AG04450 (cell line): ENCODE measurements around the gene TEX48. TPM values are rescaled to one million over a fixed set of nuclear protein-coding genes. Genes with fewer than 3 reads are reported as not detected.

ENCODE experiments used
- CTCF ChIA-PET: fragments of 300-600, 350-600 bp; formaldehyde crosslinking; extraction: SDS; loops from one replicate; lab custom pipeline; 2022; ENCODE audit warnings: antibody characterized with exemption, inconsistent platforms; lab: Charles Lee
- POLR2A ChIA-PET: fragments of 350-600 bp; formaldehyde crosslinking; extraction: SDS; loops from one replicate; lab custom pipeline; 2021; ENCODE audit warnings: antibody characterized with exemption, inconsistent platforms; lab: Yijun Ruan, JAX
- DNase-seq: peaks from one replicate; pipeline ENCODE4 v3.0.0-alpha.2; 2011; ENCODE audit warnings: low read depth, low spot score
- H3K27ac ChIP-seq: one replicate; pipeline ENCODE4 v1.5.1; 2012; ENCODE audit warnings: low read depth, low read length, control low read depth
- H3K27me3 ChIP-seq: one replicate; pipeline ENCODE4 v1.6.0; 2012; ENCODE audit warnings: low read length; ENCODE audit not compliant: control insufficient read depth, insufficient read depth
- H3K4me3 ChIP-seq: 2 replicates; pipeline ENCODE4 v1.5.1; 2011; ENCODE audit warnings: mild to moderate bottlenecking, low read depth, low read length, control low read depth
- H3K9me3 ChIP-seq: 2 replicates; pipeline ENCODE4 v1.5.1; 2012; ENCODE audit warnings: low read length; ENCODE audit not compliant: control insufficient read depth, insufficient read depth
- polyA plus RNA-seq: library from polyadenylated mRNA; depleted of rRNA; stranded (reverse); fragments of >200 nt; gene quantifications from 2 replicates; pipeline ENCODE4 v1.2.3, GENCODE V29; 2011
- TF ChIP-seq, protein P1 (sequence below): IDR thresholded peaks from 2 replicates; pipeline ENCODE4 v1.5.1; 2011; ENCODE audit warnings: low read depth, low read length, control low read depth, inconsistent platforms

The TEX48 gene
- polyA plus RNA-seq, 1 experiment = not detected

DNA sequence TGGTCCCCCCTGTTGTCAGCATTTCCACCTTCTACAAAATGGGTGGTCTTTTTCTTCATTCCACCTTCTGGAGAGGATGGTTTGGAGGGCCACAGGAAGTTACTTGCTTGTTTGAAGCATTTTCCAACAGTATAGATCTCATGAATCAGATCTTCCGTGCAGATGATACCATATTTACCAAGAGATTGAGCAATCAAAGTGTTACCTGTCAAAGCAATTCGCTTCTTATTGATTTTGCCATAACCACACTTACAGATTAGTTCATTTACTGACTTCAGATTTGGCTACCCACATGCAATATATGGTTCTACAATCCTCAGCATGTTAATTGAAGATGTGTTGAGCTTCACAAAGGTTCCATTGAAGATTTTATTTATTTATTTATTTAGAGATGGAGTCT lies 14.0 kb upstream of the TEX48 start:
- TF ChIP-seq, protein P1, sequence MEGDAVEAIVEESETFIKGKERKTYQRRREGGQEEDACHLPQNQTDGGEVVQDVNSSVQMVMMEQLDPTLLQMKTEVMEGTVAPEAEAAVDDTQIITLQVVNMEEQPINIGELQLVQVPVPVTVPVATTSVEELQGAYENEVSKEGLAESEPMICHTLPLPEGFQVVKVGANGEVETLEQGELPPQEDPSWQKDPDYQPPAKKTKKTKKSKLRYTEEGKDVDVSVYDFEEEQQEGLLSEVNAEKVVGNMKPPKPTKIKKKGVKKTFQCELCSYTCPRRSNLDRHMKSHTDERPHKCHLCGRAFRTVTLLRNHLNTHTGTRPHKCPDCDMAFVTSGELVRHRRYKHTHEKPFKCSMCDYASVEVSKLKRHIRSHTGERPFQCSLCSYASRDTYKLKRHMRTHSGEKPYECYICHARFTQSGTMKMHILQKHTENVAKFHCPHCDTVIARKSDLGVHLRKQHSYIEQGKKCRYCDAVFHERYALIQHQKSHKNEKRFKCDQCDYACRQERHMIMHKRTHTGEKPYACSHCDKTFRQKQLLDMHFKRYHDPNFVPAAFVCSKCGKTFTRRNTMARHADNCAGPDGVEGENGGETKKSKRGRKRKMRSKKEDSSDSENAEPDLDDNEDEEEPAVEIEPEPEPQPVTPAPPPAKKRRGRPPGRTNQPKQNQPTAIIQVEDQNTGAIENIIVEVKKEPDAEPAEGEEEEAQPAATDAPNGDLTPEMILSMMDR = no peak
- Histone ChIP-seq H3K27me3 (no peaks in the 10 kb centered on the region), H3K9me3 (no peaks in the 10 kb centered on the region), H3K27ac (no peak overlapping the region), H3K4me3 (no peak overlapping the region)
- ChIA-PET POLR2A (no interaction called here), CTCF (no interaction called here)
- no peak for DNase-seq

DNA sequence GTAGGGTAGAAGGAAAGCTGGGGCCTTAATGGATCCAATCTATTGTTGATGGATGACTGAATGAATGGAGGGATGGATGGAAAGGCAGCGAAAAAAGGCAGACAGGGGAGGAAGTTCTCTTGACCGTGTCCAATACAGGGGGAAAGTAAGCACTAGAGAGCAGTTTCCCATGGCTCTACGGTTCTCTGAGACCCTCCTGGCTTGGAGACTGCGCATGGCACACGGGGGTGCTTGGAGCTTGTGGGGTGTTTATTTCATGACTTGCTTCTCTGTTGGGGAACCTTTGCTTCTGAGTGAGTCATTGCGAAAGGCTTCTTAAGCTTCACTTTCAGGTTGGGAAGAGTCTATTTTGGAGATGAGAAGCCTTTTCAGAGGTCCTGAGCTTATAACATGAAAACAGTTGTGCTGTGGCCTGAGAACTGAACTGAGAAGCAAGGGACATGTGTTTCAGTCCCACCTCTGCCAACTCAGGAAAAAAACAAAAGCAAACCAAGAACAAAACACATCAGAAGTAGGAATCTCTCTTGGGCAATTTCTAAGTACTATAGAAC lies 12.8 kb upstream of the TEX48 start:
- DNase-seq = no peak
- no peak overlapping the region for H3K27ac ChIP-seq
- TF ChIP-seq, protein P1 = no peak
- no peaks in the 10 kb centered on the region for H3K9me3 ChIP-seq
- no peak overlapping the region for H3K4me3 ChIP-seq
- POLR2A ChIA-PET = no interaction called here
- no peaks in the 10 kb centered on the region for H3K27me3 ChIP-seq
- CTCF ChIA-PET = interaction anchor here (2.2 to 2.3 kb wide), 2 partner anchors 14 to 320 kb away, joined by 6 to 8 read pairs; no protein-coding TSS in a partner anchor

DNA sequence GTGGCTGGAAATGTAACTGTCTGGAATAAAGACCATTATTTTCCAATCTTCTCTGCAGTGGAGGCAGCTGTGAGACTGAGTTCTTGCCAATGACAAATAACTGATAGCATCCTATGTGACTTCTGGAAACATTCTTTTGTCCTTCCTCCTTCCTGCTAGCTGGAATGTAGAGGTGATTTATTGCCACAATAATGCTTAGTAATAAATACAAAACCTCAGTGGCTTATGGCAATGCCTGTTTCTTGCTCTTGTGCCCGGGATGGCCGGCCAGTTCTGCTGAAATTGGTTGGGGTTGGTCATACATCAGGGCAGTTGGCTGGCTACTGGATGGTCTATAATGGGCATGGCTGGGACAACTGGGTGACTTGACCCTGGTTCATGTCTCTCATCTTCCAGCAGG lies 12.2 kb upstream of the TEX48 start:
- H3K9me3 ChIP-seq = no peaks in the 10 kb centered on the region
- CTCF ChIA-PET = interaction anchor here (2.2 to 2.3 kb wide), 2 partner anchors 13 to 321 kb away, joined by 6 to 8 read pairs; no protein-coding TSS in a partner anchor
- no peak for DNase-seq
- no peak overlapping the region for H3K27ac ChIP-seq
- POLR2A ChIA-PET = no interaction called here
- H3K27me3 ChIP-seq = no peaks in the 10 kb centered on the region
- H3K4me3 ChIP-seq = no peak overlapping the region
- TF ChIP-seq, protein P1 = no peak

DNA sequence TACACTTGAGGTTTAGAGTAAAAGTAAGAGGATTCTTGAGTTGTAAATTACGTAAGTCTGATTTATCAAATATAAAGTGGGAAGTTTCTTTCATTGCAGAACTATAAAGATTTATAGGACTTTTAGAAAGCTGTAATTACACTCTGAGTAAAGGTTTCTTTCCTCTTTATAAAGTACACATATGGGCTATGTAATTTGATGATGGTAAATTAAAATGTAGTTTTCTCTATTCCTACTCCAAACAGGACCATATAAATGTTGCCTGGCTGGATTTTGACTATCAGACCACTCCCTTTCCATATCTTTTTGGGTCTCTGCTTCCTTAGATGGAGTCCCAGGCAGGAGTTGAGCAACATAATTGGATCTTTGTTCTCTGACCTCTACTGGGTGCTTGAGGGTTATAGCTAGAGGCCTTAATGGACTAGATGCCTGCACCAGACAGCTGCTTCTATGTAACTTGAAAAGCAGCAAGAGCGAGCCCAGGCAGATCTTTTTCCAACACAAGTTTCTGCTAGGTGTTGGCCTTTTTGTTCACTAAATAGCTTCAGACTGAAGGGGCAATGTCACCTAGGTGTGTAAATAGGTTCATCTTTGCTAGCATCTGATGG lies 11.4 kb upstream of the TEX48 start:
- TF ChIP-seq, protein P1 = no peak
- ChIA-PET CTCF (interaction anchor here (2.2 to 2.3 kb wide), 2 partner anchors 12 to 322 kb away, joined by 6 to 8 read pairs; no protein-coding TSS in a partner anchor), POLR2A (no interaction called here)
- no peak overlapping the region for H3K27ac ChIP-seq
- no peak for DNase-seq
- H3K27me3 ChIP-seq = no peaks in the 10 kb centered on the region
- H3K4me3 ChIP-seq = no peak overlapping the region
- H3K9me3 ChIP-seq = no peaks in the 10 kb centered on the region

DNA sequence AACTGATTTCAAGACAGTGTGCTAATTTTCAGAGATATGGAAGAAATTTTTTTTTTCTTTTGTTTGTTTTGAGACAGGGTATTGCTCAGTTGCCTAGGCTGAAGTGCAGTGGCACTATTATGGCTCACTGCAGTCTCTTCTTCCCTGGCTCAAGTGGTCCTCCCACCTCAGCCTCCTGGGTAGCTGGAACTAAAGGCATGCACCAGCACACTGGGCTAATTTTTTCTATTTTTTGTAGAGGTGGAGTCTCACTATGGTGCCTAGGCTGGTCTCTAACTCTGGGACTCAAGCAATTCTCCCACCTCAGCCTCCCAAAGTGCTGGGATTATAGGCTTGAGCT lies 9.9 kb upstream of the TEX48 start:
- Histone ChIP-seq H3K27ac (no peak overlapping the region), H3K4me3 (no peak overlapping the region), H3K27me3 (no peaks in the 10 kb centered on the region), H3K9me3 (no peaks in the 10 kb centered on the region)
- no peak for DNase-seq
- TF ChIP-seq, protein P1 = no peak
- CTCF ChIA-PET = interaction anchor here (1.0 kb wide), 3 partner anchors 31 to 286 kb away, joined by 3 to 5 read pairs (median 4); no protein-coding TSS in a partner anchor
- POLR2A ChIA-PET = interaction anchor here (1.0 to 2.0 kb wide), 2 partner anchors 32 to 209 kb away, joined by 3 to 11 read pairs; no protein-coding TSS in a partner anchor
